Stimulated activated CD4-positive, alpha-beta T cell treated with anti-CD3 and anti-CD28 coated beads, TNF-alpha, amount 100 ng/mL, for 48 hours (primary cell): Measurements from ENCODE around the gene GGT7.
A peak's percentile ranks its signal among the peaks of the same experiment; 100 is the strongest.
"Not testable (repeated sequence)": the region's sequence is repeated elsewhere in the genome, so short reads cannot be mapped to it uniquely, and the experiment has no call there.

ENCODE experiments used
- DNase-seq, 3 donors: peaks; one replicate each; pipeline ENCODE4 v3.0.0-alpha.2; 2020; ENCODE audit warnings: low read depth in 3 of 3

GGT7 gene, protein sequence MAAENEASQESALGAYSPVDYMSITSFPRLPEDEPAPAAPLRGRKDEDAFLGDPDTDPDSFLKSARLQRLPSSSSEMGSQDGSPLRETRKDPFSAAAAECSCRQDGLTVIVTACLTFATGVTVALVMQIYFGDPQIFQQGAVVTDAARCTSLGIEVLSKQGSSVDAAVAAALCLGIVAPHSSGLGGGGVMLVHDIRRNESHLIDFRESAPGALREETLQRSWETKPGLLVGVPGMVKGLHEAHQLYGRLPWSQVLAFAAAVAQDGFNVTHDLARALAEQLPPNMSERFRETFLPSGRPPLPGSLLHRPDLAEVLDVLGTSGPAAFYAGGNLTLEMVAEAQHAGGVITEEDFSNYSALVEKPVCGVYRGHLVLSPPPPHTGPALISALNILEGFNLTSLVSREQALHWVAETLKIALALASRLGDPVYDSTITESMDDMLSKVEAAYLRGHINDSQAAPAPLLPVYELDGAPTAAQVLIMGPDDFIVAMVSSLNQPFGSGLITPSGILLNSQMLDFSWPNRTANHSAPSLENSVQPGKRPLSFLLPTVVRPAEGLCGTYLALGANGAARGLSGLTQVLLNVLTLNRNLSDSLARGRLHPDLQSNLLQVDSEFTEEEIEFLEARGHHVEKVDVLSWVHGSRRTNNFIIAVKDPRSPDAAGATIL

GRCh38 chr20:34872622-34873224 is at the start of gene GGT7:
Gene GGT7 (minus strand): TSS chr20:34872856. CDS start chr20:34872815, 41 bp downstream.
- DNase-seq = peak; percentile 75 to 90 (median 77)

- DNase-seq = no peak
Measured at GRCh38 chr20:34921436-34921835, 48.8 kb upstream of the GGT7 start.

GRCh38 chr20:34920055-34920454 is 47.4 kb upstream of the GGT7 start:
- DNase-seq = no peak

- DNase-seq = no peak
Measured at GRCh38 chr20:34916774-34917354, 44.2 kb upstream of the GGT7 start.

- DNase-seq = no peak
Measured at GRCh38 chr20:34915749-34916455, 43.2 kb upstream of the GGT7 start.

DNA sequence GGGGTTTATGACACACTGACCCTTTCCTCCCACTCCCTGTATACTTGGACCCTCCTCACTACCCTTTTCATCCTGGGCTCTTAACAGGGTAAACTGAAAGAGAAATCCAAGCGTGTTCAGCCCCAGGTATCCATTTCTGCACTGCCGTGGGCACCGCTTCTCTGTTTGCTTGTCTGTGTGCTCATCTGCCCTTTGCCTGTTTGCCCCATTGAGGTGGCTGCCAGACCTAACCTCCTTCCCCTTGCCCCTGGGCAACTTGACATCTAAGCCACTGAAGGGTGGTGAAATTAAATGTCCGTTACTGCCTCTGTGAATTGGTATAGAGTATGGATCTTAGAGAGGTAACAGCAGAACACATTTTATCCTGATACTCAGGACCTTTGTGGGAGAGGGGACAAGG is 42.5 kb upstream of the GGT7 start:
- DNase-seq = no peak

DNA sequence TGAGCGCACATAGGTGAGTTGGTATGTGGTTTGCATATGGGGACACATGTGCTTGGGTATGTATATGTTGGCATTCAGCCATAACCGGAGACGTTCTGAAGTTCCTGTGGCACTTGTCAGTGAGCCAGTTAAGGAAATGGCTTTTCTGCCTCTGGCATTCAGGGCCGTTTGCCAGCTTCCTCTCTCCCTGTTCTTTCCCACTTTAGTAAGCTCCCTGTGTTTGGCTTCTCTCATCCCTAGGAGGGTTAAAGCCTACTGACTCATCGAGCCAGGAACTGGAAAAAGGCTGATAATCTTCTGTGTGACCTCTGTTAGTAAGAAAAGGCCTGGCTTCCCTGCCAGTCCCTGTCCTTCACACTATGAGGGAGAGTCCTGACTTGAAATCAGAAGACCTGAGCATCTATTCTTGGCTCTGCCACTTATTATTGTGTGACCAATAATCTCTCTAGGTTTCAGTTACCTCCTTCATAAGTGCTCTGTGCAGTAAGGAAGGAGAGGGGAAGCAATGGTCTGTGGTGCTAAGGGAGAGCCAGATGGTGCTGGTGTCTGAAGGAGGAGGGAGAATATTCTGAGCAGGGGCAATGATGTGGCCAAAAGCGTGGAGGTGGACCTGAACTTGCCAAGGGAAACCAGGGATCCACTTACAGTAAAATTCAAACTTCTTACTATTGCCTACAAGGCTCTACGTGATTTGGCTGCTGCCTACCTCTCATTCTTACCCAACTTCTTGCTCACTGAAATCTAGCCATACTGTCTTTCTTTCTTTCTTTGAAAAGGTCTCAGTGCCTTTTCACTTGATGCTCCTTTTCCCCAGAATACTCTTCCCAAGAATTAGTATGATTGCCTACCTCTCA is 35.2 kb upstream of the GGT7 start:
- DNase-seq = no peak

DNA sequence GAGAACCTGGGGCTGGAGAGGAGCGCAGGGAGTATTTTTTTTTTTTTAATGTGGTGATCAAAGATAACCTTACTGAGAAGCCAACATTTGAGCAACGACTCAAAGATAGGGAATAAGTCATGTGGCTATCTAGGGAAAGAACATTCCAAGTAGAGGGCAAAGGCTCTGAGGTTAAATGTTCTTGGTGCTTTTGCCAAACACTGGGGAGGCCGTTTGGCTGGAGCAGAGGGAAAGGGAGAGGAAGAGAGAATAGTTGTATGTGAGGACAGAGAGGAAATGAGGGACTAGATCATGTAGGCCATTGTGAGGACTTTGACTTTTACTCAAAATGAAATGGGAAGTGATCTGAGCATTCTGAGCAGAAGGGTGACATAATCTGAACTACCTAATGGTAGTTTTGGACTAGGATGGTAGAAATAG is 31.6 kb upstream of the GGT7 start:
- no peak for DNase-seq

DNA sequence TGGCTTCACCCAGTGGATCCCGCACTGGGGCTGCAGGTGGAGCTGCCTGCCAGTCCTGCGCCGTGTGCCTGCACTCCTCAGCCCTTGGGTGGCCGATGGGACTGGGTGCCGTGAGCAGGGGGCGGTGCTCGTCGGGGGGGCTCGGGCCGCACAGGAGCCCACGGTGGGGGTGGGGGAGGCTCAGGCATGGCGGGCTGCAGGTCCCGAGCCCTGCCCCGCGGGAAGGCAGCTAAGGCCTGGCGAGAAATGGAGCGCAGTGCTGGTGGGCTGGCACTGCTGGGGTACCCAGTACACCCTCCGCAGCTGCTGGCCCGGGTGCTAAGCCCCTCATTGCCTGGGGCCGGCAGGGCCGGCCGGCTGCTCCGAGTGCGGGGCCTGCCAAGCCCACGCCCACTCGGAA is 26.1 kb upstream of the GGT7 start:
- DNase-seq = not testable (repeated sequence)

DNA sequence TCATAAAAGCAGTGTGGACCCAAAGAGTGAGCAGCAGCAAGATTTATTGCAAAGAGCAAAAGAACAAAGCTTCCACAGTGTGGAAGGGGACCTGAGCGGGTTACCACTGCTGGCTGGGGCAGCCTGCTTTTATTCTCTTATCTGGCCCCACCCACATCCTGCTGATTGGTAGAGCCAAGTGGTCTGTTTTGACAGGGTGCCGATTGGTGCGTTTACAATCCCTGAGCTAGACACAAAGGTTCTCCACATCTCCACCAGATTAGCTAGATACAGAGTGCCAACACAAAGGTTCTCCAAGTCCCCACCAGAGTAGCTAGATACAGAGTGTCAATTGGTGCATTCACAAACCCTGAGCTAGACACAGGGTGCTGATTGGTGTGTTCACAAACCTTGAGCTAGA is 25.5 kb upstream of the GGT7 start:
- not testable (repeated sequence) for DNase-seq

DNA sequence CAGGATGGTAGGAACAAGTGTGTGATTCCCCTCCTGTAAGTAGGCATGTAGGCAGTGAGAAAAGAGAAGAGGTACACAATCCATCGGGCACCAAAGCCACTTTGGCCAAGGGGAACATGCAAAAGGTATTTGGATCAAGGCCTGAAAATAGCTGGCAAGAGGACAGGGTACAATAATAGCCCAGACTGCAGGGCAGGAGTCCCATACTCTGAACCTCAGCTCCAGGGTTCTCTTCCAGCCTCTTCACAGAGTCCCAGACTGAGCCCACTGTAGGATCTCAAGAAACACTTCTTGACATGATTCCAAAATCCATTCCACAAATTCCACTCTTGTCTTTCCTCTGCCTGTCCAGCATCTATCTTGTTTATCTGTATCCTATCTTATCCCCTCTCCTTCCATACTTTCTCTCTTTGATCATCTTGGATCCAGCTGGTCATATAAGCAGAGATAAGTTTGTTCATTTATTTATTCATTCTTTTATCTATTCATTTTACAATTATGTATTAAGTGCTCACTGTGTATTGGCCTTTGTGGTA is 23.5 kb upstream of the GGT7 start:
- no peak for DNase-seq

DNA sequence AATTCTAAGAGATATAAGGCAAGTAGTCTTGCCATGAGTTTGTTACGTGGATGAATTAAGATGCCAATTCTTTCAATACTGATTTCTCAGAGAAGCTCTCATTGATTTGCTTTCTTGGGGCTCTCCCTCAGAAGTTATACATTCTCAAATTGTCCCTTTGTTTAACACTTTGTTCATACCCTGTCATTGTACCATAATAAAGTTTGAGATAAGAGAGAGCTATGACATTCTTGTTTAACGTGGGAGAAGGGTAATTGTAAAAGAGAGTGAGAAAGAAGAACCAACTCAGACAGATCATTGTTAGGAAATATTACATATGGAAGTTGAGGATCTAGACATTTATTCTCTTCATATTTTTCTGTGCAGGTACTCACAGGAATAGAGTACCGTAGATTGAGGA is 22.8 kb upstream of the GGT7 start:
- DNase-seq = no peak

GRCh38 chr20:34894723-34895122 is 22.1 kb upstream of the GGT7 start:
- DNase-seq = no peak

- no peak for DNase-seq
Measured at GRCh38 chr20:34892671-34893070, 20.0 kb upstream of the GGT7 start.

- DNase-seq = peak in 2 of 3 donors; percentile 21 to 43
Measured at GRCh38 chr20:34891166-34892062, 18.8 kb upstream of the GGT7 start.

- no peak for DNase-seq
Measured at GRCh38 chr20:34888468-34888867, 15.8 kb upstream of the GGT7 start.

- no peak for DNase-seq
Measured at GRCh38 chr20:34887023-34887422, 14.4 kb upstream of the GGT7 start.

- DNase-seq = no peak
Measured at GRCh38 chr20:34886122-34886521, 13.5 kb upstream of the GGT7 start.

GRCh38 chr20:34884260-34884659 is 11.6 kb upstream of the GGT7 start:
- no peak for DNase-seq

GRCh38 chr20:34883809-34884208 is 11.2 kb upstream of the GGT7 start:
- no peak for DNase-seq
